Measurements from ENCODE around the gene FOXP1. TPM values are rescaled to one million over a fixed set of nuclear protein-coding genes. Genes with fewer than 3 reads are reported as not detected.
A peak's percentile ranks its signal among the peaks of the same experiment; 100 is the strongest.

Gene FOXP1
- total and polyA plus RNA-seq, 2 of the 13 experiments (the other 11 are each of a cell fraction or from before 2014, with no cell fraction given), result 40.4 to 59.0 TPM

- TF ChIP-seq GPN1 (CRISPR knock-in tag; IDR thresholded peaks at IDR 0.05; ENCODE audit: borderline replicate concordance), result no peak
- TF ChIP-seq ZNF652 (CRISPR knock-in tag; IDR thresholded peaks at IDR 0.05; ENCODE audit: borderline replicate concordance, low read depth), result peak; percentile 60; the same call in 1 of the 2 replicates
- TF ChIP-seq, protein P1, sequence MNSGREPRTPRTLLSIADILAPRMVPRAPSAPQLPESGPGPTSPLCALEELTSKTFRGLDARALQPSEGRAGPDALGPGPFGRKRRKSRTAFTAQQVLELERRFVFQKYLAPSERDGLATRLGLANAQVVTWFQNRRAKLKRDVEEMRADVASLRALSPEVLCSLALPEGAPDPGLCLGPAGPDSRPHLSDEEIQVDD (CRISPR knock-in tag; IDR thresholded peaks at IDR 0.05; ENCODE audit: borderline replicate concordance), result no peak
- TF ChIP-seq ZFX (CRISPR knock-in tag; IDR thresholded peaks at IDR 0.05; ENCODE audit: low read depth), result no peak; the same call in 1 of the 2 replicates
- TF ChIP-seq MXD3 (CRISPR knock-in tag; IDR thresholded peaks at IDR 0.05), result no peak
- no peak for TF ChIP-seq STAT5B (CRISPR knock-in tag; IDR thresholded peaks at IDR 0.05)
- no peak for TF ChIP-seq NCOA5 (CRISPR knock-in tag; IDR thresholded peaks at IDR 0.05)
- TF ChIP-seq ZNF776 (CRISPR knock-in tag; IDR thresholded peaks at IDR 0.05), result no peak
- TF ChIP-seq ATF7-NPFF (CRISPR knock-in tag; IDR thresholded peaks at IDR 0.05; ENCODE audit: low read depth), result no peak
- TF ChIP-seq ZNF616 (CRISPR knock-in tag; IDR thresholded peaks at IDR 0.05; ENCODE audit: low read depth), result no peak
- TF ChIP-seq DR1 (CRISPR knock-in tag; IDR thresholded peaks at IDR 0.05), result no peak
- no peak for TF ChIP-seq RBFOX2 (IDR thresholded peaks at IDR 0.05; ENCODE audit: low read depth, low read length)
- TF ChIP-seq ONECUT2 (CRISPR knock-in tag; IDR thresholded peaks at IDR 0.05), result no peak
- 0 out of 2 replicates have a peak, but pooled peaks have one; percentile 27 for TF ChIP-seq ZFP36L1 (CRISPR knock-in tag; IDR thresholded peaks at IDR 0.05)
- TF ChIP-seq FOXM1 (CRISPR knock-in tag; IDR thresholded peaks at IDR 0.05), result no peak
- TF ChIP-seq PHB2 (IDR thresholded peaks at IDR 0.05; ENCODE audit: partially characterized antibody), result no peak
- no peak for TF ChIP-seq ZNF225 (CRISPR knock-in tag; IDR thresholded peaks at IDR 0.05)
- TF ChIP-seq GATAD1 (CRISPR knock-in tag; IDR thresholded peaks at IDR 0.05), result peak; percentile 55; the same call in 1 of the 2 replicates
- TF ChIP-seq KAT8 (CRISPR knock-in tag; IDR thresholded peaks at IDR 0.05), result peak; percentile 71
- no peak for TF ChIP-seq XBP1 (CRISPR knock-in tag; IDR thresholded peaks at IDR 0.05)
- no peak for TF ChIP-seq ZNF547 (CRISPR knock-in tag; IDR thresholded peaks at IDR 0.05)
- TF ChIP-seq ZZZ3 (CRISPR knock-in tag; IDR thresholded peaks at IDR 0.05; ENCODE audit: borderline replicate concordance), result no peak
- TF ChIP-seq ARID4A (CRISPR knock-in tag; IDR thresholded peaks at IDR 0.05; ENCODE audit: borderline replicate concordance), result 0 out of 2 replicates have a peak, but pooled peaks have one; percentile 62
- no peak for TF ChIP-seq EEA1 (CRISPR knock-in tag; IDR thresholded peaks at IDR 0.05; ENCODE audit: borderline replicate concordance)
- TF ChIP-seq ZNF629 (CRISPR knock-in tag; conservative IDR thresholded peaks at IDR 0.05), result 0 out of 2 replicates have a peak, but pooled peaks have one; percentile 9
- TF ChIP-seq AGO2 (optimal IDR thresholded peaks at IDR 0.05; ENCODE audit: low read depth, low read length), result no peak
- no peak for TF ChIP-seq RAD51 (IDR thresholded peaks at IDR 0.05; ENCODE audit: borderline replicate concordance)
- TF ChIP-seq ZNF737 (CRISPR knock-in tag; IDR thresholded peaks at IDR 0.05; ENCODE audit: borderline replicate concordance), result no peak
Measured at GRCh38 chr3:71152892-71153265, 430.6 kb downstream of the FOXP1 start (continued).
